Uterus (tissue), 4 donors: Measurements from ENCODE around the gene TRPV2. TPM values are rescaled to one million over a fixed set of nuclear protein-coding genes. Genes with fewer than 3 reads are reported as not detected.
A peak's percentile ranks its signal among the peaks of the same experiment; 100 is the strongest.

Experiments
- DNase-seq, 2 donors: peaks; one replicate each; pipeline ENCODE4 v3.0.0-alpha.2; 2019 to 2020
- H3K27ac ChIP-seq, 2 donors: fragments of 200-600 bp; sonication (generic); 1 replicate in 1 of 2; 2 replicates in 1 of 2; pipeline ENCODE4 v1.5.1; 2016 to 2018
- H3K27me3 ChIP-seq, 2 donors: fragments of 200-600 bp; sonication (generic); one replicate each; pipeline ENCODE4 v1.5.1; 2018 to 2019; ENCODE audit warnings: control low read depth in 1 of 2
- H3K36me3 ChIP-seq, 2 donors: fragments of 200-600 bp; sonication (generic); one replicate each; pipeline ENCODE4 v1.5.1; 2019; ENCODE audit warnings: control low read depth in 1 of 2
- H3K4me1 ChIP-seq, 2 donors: fragments of 200-600 bp; sonication (generic); one replicate each; pipeline ENCODE4 v1.5.1; 2018 to 2019; ENCODE audit warnings: control low read depth in 1 of 2
- H3K4me3 ChIP-seq, 2 donors: fragments of 200-600 bp; sonication (generic); 1 replicate in 1 of 2; 2 replicates in 1 of 2; pipeline ENCODE4 v1.5.1; 2018 to 2019; ENCODE audit warnings: mild to moderate bottlenecking in 1 of 2
- H3K9me3 ChIP-seq, 2 donors: fragments of 200-600 bp; sonication (generic); one replicate each; pipeline ENCODE4 v1.5.1; 2019; ENCODE audit warnings: control low read depth in 1 of 2
- POLR2A ChIP-seq, 2 donors: fragments of 450-650 bp; IDR thresholded peaks; one replicate each; pipeline ENCODE4 v1.6.1; 2016; ENCODE audit warnings: antibody characterized with exemption in 2 of 2, mild to moderate bottlenecking in 1 of 2, moderate library complexity in 1 of 2
- intact Hi-C: fragments of 100-400 bp; cut with DNase I; formaldehyde crosslinking; loops from one replicate; pipeline ENCODE4 v1.15.1; 2023; ENCODE audit warnings: low total_unique reads
- total RNA-seq, 4 donors: library from RNA; depleted of rRNA in 3 of 4; stranded (reverse); fragments of >200 nt in 3 of 4; gene quantifications; one replicate each; pipeline versions ENCODE4 v1.1.0 to v1.2.4, GENCODE V29; 2014 to 2023
- TF ChIP-seq, protein P1 (sequence below), 4 experiments: fragments of 200-600 bp in 2 of 4; fragments of 450-650 bp in 2 of 4; sonication (generic) in 2 of 4; IDR thresholded peaks; one replicate each; pipeline ENCODE4 v1.5.1; 2016 to 2019; ENCODE audit warnings: antibody characterized with exemption in 4 of 4, mild to moderate bottlenecking in 2 of 4, moderate library complexity in 1 of 4
- donor health status: DM: yes; HTN: yes; CAD: no.

TRPV2 gene
- total RNA-seq, 4 donors from 2014 or later = 6.2 to 26.2 (median 12.9) TPM

- no peaks in the 10 kb centered on the region for H3K9me3 ChIP-seq
- H3K4me1 ChIP-seq = no peaks in the 10 kb centered on the region
- H3K4me3 ChIP-seq = no peak overlapping the region
- no peaks in the 10 kb centered on the region for H3K27me3 ChIP-seq
- no peaks in the 10 kb centered on the region for H3K36me3 ChIP-seq
- DNase-seq = no peak
- intact Hi-C loops = no loop called here
- H3K27ac ChIP-seq = no peak overlapping the region
- TF ChIP-seq POLR2A (IDR thresholded peaks at IDR 0.05) = no peak
- TF ChIP-seq, protein P1, sequence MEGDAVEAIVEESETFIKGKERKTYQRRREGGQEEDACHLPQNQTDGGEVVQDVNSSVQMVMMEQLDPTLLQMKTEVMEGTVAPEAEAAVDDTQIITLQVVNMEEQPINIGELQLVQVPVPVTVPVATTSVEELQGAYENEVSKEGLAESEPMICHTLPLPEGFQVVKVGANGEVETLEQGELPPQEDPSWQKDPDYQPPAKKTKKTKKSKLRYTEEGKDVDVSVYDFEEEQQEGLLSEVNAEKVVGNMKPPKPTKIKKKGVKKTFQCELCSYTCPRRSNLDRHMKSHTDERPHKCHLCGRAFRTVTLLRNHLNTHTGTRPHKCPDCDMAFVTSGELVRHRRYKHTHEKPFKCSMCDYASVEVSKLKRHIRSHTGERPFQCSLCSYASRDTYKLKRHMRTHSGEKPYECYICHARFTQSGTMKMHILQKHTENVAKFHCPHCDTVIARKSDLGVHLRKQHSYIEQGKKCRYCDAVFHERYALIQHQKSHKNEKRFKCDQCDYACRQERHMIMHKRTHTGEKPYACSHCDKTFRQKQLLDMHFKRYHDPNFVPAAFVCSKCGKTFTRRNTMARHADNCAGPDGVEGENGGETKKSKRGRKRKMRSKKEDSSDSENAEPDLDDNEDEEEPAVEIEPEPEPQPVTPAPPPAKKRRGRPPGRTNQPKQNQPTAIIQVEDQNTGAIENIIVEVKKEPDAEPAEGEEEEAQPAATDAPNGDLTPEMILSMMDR (IDR thresholded peaks at IDR 0.05) = no peak
Observed at GRCh38 chr17:16434662-16435061, 19.3 kb downstream of the TRPV2 start.

DNA sequence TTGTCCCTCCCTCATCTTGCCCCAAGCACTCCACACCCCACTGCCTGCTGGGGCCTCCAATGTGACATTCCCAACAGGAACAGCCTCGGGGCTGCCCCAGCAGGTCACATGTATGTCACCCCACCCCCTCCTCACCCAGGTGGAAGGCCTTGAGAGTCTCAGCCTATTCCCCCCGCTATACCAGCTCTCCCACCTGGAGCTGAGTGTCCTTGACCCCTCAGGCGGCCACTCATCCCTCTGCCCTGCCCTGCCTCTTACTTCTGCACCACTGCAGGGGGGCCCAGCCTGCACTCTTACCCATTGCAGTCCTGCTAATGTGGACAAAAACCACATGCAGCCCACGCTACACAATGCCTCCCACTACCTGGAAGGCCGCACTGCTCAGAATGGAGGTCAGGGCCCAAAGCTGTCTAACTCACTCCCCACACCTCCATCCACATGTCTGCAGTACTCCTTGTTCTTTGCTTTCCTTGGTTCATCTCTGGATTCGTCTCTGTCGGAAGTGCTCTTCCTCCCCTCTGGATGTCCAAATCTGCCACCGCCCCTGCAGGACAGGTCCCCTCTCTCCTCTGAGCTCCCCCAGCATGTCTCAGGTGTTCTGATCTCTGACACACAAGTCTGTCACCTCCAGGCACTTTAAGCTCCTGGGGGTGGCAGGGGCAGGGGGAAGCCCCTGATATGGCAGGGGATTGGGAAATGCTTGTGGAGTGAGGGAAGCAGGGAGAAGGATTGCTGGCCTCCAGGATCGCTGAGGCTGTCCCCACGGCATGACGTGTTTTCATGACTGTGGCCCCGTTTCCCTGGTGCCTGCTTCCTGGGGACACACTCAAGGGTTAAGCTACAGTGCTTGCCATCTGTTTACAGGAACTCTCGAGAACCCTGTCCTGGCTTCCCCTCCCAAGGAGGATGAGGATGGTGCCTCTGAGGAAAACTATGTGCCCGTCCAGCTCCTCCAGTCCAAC lies 20.8 kb downstream of the TRPV2 start:
- no peak for DNase-seq
- Histone ChIP-seq H3K27me3 (no peaks in the 10 kb centered on the region), H3K27ac (no peak overlapping the region), H3K36me3 (no peaks in the 10 kb centered on the region), H3K4me3 (no peak overlapping the region), H3K9me3 (no peaks in the 10 kb centered on the region), H3K4me1 (peaks cover 0 to 12% of the 10 kb centered on the region in 2 donors)
- intact Hi-C loops = no loop called here
- TF ChIP-seq, protein P1 (IDR thresholded peaks at IDR 0.05) = no peak

DNA sequence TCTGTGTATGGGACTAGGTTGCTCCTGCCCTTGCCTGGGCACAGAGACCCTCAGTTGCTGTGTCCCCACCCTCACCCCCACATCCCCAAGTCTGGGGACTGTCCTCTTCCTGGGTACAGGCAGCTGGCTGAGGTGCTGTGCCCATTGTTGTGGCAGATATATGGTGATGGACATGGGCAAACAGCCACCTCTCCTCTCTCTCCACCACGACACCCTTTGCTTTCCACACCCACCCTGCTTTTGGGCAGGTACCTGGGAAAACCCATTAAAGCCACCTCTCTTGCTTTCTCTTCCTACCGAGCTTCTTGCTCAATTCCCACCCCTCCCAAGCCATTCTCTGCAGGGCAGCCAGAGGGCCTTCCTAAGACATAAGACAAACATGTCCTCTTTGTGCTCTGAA lies 21.7 kb downstream of the TRPV2 start:
- no peak overlapping the region for H3K27ac ChIP-seq
- H3K27me3 ChIP-seq = no peaks in the 10 kb centered on the region
- H3K36me3 ChIP-seq = no peaks in the 10 kb centered on the region
- intact Hi-C loops = no loop called here
- no peak for TF ChIP-seq POLR2A (IDR thresholded peaks at IDR 0.05)
- TF ChIP-seq, protein P1 (IDR thresholded peaks at IDR 0.05) = no peak
- no peaks in the 10 kb centered on the region for H3K9me3 ChIP-seq
- peaks cover 5 to 12% of the 10 kb centered on the region in 2 donors for H3K4me1 ChIP-seq
- DNase-seq = no peak
- H3K4me3 ChIP-seq = no peak overlapping the region

DNA sequence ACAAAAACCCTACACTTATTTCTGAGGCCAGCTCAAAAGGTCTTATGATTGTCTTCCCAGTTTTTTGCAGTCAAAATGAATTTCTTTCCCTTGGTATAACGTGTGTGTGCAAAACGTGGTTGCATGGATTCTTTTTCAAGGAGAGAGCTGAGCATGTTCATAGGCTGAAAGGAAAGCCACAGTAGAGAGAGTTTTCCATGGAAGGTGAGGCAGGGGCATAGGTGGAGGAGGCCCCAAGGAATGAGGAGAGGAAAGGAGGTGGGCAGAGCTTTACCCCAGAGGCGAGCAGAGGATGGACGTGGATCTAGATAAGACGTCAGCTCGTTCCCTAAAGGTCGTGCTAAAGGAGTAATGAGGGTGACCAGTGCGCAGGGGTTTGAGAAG lies 22.8 kb downstream of the TRPV2 start:
- Histone ChIP-seq H3K27ac (peak overlapping the region; percentile 76 to 82), H3K4me3 (peak overlapping the region; percentile 78 to 95), H3K36me3 (no peaks in the 10 kb centered on the region), H3K4me1 (peaks cover 7 to 12% of the 10 kb centered on the region in 2 donors), H3K27me3 (no peaks in the 10 kb centered on the region), H3K9me3 (no peaks in the 10 kb centered on the region)
- no peak for TF ChIP-seq POLR2A (IDR thresholded peaks at IDR 0.05)
- TF ChIP-seq, protein P1 (IDR thresholded peaks at IDR 0.05) = no peak
- intact Hi-C loops = no loop called here
- DNase-seq = no peak

DNA sequence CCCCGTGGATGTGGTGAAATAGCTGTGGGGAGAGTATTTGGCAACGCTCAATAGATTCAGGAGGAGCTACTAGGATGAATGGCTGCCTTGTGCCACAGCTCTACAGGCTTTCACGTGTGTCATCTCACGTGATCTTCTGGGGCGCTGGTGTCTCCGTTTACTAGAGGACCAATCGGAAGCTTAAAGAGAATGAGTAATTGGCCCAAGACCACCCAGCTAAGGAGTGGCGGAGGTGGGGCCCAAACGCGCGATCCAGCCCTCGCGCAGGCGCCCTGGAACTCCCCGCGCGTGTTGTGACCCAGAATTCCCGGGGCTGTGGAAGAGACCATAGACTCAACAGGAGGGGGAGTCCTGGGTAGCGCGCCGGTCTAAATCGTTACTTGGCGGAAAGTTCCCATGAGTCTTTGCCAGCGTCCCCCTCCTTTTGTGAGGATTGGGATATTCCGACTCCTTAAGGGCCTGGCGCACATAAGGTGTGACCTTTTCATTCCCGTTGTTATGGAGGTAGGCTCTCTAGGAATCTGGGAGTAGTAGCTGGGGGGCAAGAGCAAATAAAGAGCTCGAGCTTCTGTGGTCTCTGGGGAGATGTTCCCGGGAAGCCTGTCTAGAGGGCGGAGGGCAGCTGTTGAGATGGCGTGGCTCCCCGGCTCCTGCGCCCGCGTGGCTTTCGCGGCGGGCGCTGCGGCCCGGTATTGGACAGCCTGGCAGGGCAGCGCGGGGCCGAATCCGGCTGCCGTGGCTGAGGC lies 23.4 kb downstream of the TRPV2 start:
- intact Hi-C loops = no loop called here
- no peaks in the 10 kb centered on the region for H3K9me3 ChIP-seq
- H3K27ac ChIP-seq = peak overlapping the region; percentile 76 to 82
- peaks cover 7 to 12% of the 10 kb centered on the region in 2 donors for H3K4me1 ChIP-seq
- no peaks in the 10 kb centered on the region for H3K36me3 ChIP-seq
- TF ChIP-seq, protein P1 (IDR thresholded peaks at IDR 0.05) = no peak
- TF ChIP-seq POLR2A (IDR thresholded peaks at IDR 0.05) = peak; percentile 43 to 46
- no peaks in the 10 kb centered on the region for H3K27me3 ChIP-seq
- DNase-seq = peak; percentile 97
- H3K4me3 ChIP-seq = peak overlapping the region; percentile 78 to 95
